SK-N-SH (cell line): ENCODE results near the gene CEP112. TPM values are rescaled to one million over a fixed set of nuclear protein-coding genes. Genes with fewer than 3 reads are reported as not detected.

Experiments used
- CTCF ChIA-PET: fragments of 300-600, 350-600 bp; formaldehyde crosslinking; extraction: SDS; loops from one replicate; lab custom pipeline; 2021; lab: Yijun Ruan, JAX
- POLR2A ChIA-PET: fragments of 350-600 bp; sonication (Branson Sonifier 250); formaldehyde crosslinking; extraction: SDS; loops from one replicate; lab custom pipeline; 2020; ENCODE audit warnings: antibody characterized with exemption, inconsistent platforms; lab: Yijun Ruan, JAX
- DNase-seq: peaks from one replicate; pipeline ENCODE4 v3.0.0; 2012
- H2AFZ ChIP-seq: fragments of 200-600 bp; sonication (generic); 2 replicates; pipeline ENCODE4 v1.8.1; 2016; ENCODE audit warnings: antibody characterized with exemption, mild to moderate bottlenecking, low read depth
- H3F3A ChIP-seq: fragments of 200-600 bp; sonication (generic); replicated peaks from 2 replicates; pipeline ENCODE3; 2016; ENCODE audit warnings: antibody characterized with exemption, mild to moderate bottlenecking; ENCODE audit not compliant: insufficient read depth
- H3K27ac ChIP-seq, 2 experiments: fragments of 200-500 bp in 1 of 2; fragments of 200-600 bp in 1 of 2; sonication (Bioruptor generic) in 1 of 2; sonication (generic), shearing (Covaris generic) in 1 of 2; 2 replicates each; pipeline versions ENCODE4 v1.5.1 to v1.6.1; 2014 to 2016; ENCODE audit warnings: low read depth in 2 of 2, inconsistent platforms in 1 of 2, low read length in 1 of 2, mild to moderate bottlenecking in 1 of 2, mixed read lengths in 1 of 2
- H3K27me3 ChIP-seq: fragments of 200-600 bp; sonication (generic), shearing (Covaris generic); 2 replicates; pipeline ENCODE4 v1.6.1; 2016; ENCODE audit warnings: mixed run types; ENCODE audit not compliant: insufficient read depth
- H3K36me3 ChIP-seq, 2 experiments: fragments of 200-500 bp in 1 of 2; fragments of 200-600 bp in 1 of 2; sonication (Bioruptor generic) in 1 of 2; sonication (generic) in 1 of 2; replicated peaks in 1 of 2; 2 replicates each; pipeline versions ENCODE3 to v1.5.1; 2014 to 2016; ENCODE audit warnings: low read length in 1 of 2, mild to moderate bottlenecking in 1 of 2; ENCODE audit not compliant: insufficient read depth in 2 of 2, control insufficient read depth in 1 of 2
- H3K4me1 ChIP-seq, 2 experiments: fragments of 200-500 bp in 1 of 2; fragments of 200-600 bp in 1 of 2; sonication (Bioruptor generic) in 1 of 2; sonication (generic), shearing (Covaris generic) in 1 of 2; 2 replicates each; pipeline versions ENCODE4 v1.5.1 to v1.6.1; 2014 to 2016; ENCODE audit warnings: low read depth in 1 of 2, low read length in 1 of 2, mixed run types in 1 of 2; ENCODE audit not compliant: insufficient read depth in 2 of 2, control insufficient read depth in 1 of 2
- H3K4me2 ChIP-seq: fragments of 200-600 bp; sonication (generic), shearing (Covaris generic); 2 replicates; pipeline ENCODE4 v1.6.1; 2017; ENCODE audit warnings: mixed run types
- H3K4me3 ChIP-seq, 2 experiments: fragments of 200-500 bp in 1 of 2; fragments of 200-600 bp in 1 of 2; sonication (Bioruptor generic) in 1 of 2; sonication (generic), shearing (Covaris generic) in 1 of 2; 2 replicates each; pipeline versions ENCODE4 v1.5.1 to v1.8.1; 2014 to 2016; ENCODE audit warnings: low read depth in 2 of 2, inconsistent platforms in 1 of 2, low read length in 1 of 2, mild to moderate bottlenecking in 1 of 2, mixed read lengths in 1 of 2, moderate library complexity in 1 of 2
- H3K79me2 ChIP-seq: fragments of 200-600 bp; sonication (generic); 2 replicates; pipeline ENCODE4 v1.8.1; 2017; ENCODE audit warnings: mild to moderate bottlenecking; ENCODE audit not compliant: insufficient read depth
- H3K9ac ChIP-seq: fragments of 200-600 bp; sonication (generic); 2 replicates; pipeline ENCODE4 v1.6.1; 2017; ENCODE audit warnings: mixed run types
- H3K9me2 ChIP-seq: fragments of 200-600 bp; sonication (generic); 2 replicates; pipeline ENCODE4 v1.6.1; 2017; ENCODE audit warnings: mixed run types
- H3K9me3 ChIP-seq: fragments of 200-600 bp; sonication (generic); 2 replicates; pipeline ENCODE4 v1.6.1; 2017; ENCODE audit warnings: mixed run types, mild to moderate bottlenecking, moderate library complexity
- H4K20me1 ChIP-seq: fragments of 200-600 bp; sonication (generic); 2 replicates; pipeline ENCODE4 v1.6.1; 2017; ENCODE audit warnings: mild to moderate bottlenecking, mixed run types; ENCODE audit not compliant: insufficient read depth
- ELF1 ChIP-seq: IDR thresholded peaks from 2 replicates; pipeline ENCODE4 v1.4.0; 2012
- EP300 ChIP-seq, 2 experiments: IDR thresholded peaks; 2 replicates each; pipeline versions ENCODE4 v1.4.0 to v1.6.1; 2012; ENCODE audit warnings: borderline replicate concordance in 1 of 2, low read depth in 1 of 2, low read length in 1 of 2
- FOXJ3 ChIP-seq: sonication (generic); formaldehyde crosslinking; IDR thresholded peaks from 2 replicates; pipeline ENCODE4 v1.5.1; 2020; ENCODE audit warnings: mild to moderate bottlenecking, missing genetic modification reagents
- FOXM1 ChIP-seq: IDR thresholded peaks from 2 replicates; pipeline ENCODE4 v1.4.0; 2012; ENCODE audit warnings: low read depth, mild to moderate bottlenecking
- GABPA ChIP-seq: IDR thresholded peaks from 2 replicates; pipeline ENCODE4 v1.4.0; 2012; ENCODE audit warnings: low read depth, mild to moderate bottlenecking
- GATA2 ChIP-seq: sonication (generic); formaldehyde crosslinking; IDR thresholded peaks from 2 replicates; pipeline ENCODE4 v1.5.0; 2020; ENCODE audit warnings: mild to moderate bottlenecking, missing genetic modification reagents
- JUND ChIP-seq: IDR thresholded peaks from 2 replicates; pipeline ENCODE4 v1.4.0; 2012
- MEF2A ChIP-seq: IDR thresholded peaks from 2 replicates; pipeline ENCODE4 v1.4.0; 2012; ENCODE audit warnings: low read depth, borderline replicate concordance
- MXI1 ChIP-seq: IDR thresholded peaks from 2 replicates; pipeline ENCODE4 v1.6.1; 2012; ENCODE audit warnings: mild to moderate bottlenecking, low read depth, low read length, improper control_type of control experiment
- NFIC ChIP-seq: IDR thresholded peaks from 2 replicates; pipeline ENCODE4 v1.4.0; 2012; ENCODE audit warnings: borderline replicate concordance
- POLR2AphosphoS5 ChIP-seq: IDR thresholded peaks from 2 replicates; pipeline ENCODE4 v1.6.1; 2012; ENCODE audit warnings: low read depth, low read length
- RAD21 ChIP-seq: IDR thresholded peaks from 2 replicates; pipeline ENCODE4 v1.6.1; 2012; ENCODE audit warnings: mild to moderate bottlenecking, low read length
- RCOR1 ChIP-seq: fragments of 150-350 bp; IDR thresholded peaks from 2 replicates; pipeline ENCODE4 v1.6.1; 2017; ENCODE audit warnings: antibody characterized with exemption, low read length
- RXRA ChIP-seq: IDR thresholded peaks from 2 replicates; pipeline ENCODE4 v1.4.0; 2012; ENCODE audit warnings: low read depth, mild to moderate bottlenecking, borderline replicate concordance
- SIN3A ChIP-seq: IDR thresholded peaks from 2 replicates; pipeline ENCODE4 v1.6.1; 2012; ENCODE audit warnings: low read depth, mild to moderate bottlenecking, low read length, moderate library complexity, borderline replicate concordance
- SMC3 ChIP-seq: IDR thresholded peaks from 2 replicates; pipeline ENCODE4 v1.6.1; 2012; ENCODE audit warnings: low read depth, low read length, improper control_type of control experiment
- TAF1 ChIP-seq: IDR thresholded peaks from 2 replicates; pipeline ENCODE4 v1.6.1; 2012; ENCODE audit warnings: low read depth, mild to moderate bottlenecking, low read length, moderate library complexity, borderline replicate concordance
- TCF12 ChIP-seq: IDR thresholded peaks from 2 replicates; pipeline ENCODE4 v1.4.0; 2012
- WGBS: methylation state at CpG from one replicate; pipeline ENCODE4 v1.1.6; 2017; ENCODE audit warnings: low lambda C conversion rate; 5-methylcytosine and 5-hydroxymethylcytosine counted together
- polyA plus RNA-seq, 3 experiments: library from polyadenylated mRNA; depleted of rRNA; stranded (reverse); fragments of >200 nt; gene quantifications; 2 replicates each; pipeline ENCODE4 v1.2.3, GENCODE V29; 2012
- TF ChIP-seq, protein P1 (sequence below): fragments of 150-350 bp; IDR thresholded peaks from 2 replicates; pipeline ENCODE4 v1.6.1; 2016; ENCODE audit warnings: mild to moderate bottlenecking, low read depth, low read length
- TF ChIP-seq, protein P2 (sequence below): fragments of 150-350 bp; IDR thresholded peaks from 2 replicates; pipeline ENCODE4 v1.6.1; 2017; ENCODE audit warnings: antibody characterized with exemption, low read length, low read depth, borderline replicate concordance
- TF ChIP-seq, protein P3 (sequence below): IDR thresholded peaks from 2 replicates; pipeline ENCODE4 v1.4.0; 2012; ENCODE audit warnings: low read depth, borderline replicate concordance
- TF ChIP-seq, protein P4 (sequence below): IDR thresholded peaks from 2 replicates; pipeline ENCODE4 v1.6.1; 2012; ENCODE audit warnings: mild to moderate bottlenecking, low read depth, low read length, moderate library complexity

Gene CEP112
- polyA plus RNA-seq, 1 of the 3 experiments (the other 2 are of a cell fraction): 7.9 TPM

DNA sequence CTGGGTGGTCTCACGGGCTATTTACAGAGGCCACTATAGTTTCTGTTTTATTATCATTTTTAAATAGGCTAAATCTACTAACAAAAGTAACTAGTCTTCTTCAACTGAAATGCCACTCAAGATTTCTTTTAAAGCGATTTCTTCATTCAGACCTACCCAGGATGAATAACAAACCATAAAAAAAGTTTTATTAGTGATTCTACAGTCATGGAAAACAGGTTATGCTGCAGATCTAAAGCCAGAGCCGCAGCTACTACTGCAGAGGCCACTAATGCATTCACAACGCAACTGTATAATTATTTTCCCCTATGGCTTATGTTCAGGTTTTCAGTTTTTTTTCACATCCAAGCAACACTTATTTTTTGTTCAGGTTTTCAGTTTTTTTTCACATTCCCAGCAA lies 494.3 kb downstream of the CEP112 start:
- H2AFZ ChIP-seq: no peak overlapping the region
- H3K36me3 ChIP-seq: no peaks in the 10 kb centered on the region
- no peaks in the 10 kb centered on the region for H3K9me3 ChIP-seq
- H3K9me2 ChIP-seq: no peaks in the 10 kb centered on the region
- 95% methylated on average over 4 of the region's 4 CpGs for WGBS
- peak overlapping the region in 1 of 2 experiments; percentile 69; a peak in 2 of 4 replicates for H3K27ac ChIP-seq
- no peak for DNase-seq
- H4K20me1 ChIP-seq: no peaks in the 10 kb centered on the region
- peak overlapping the region; percentile 6; the same call in 1 of the 2 replicates for H3K4me2 ChIP-seq
- peaks cover 6 to 21% of the 10 kb centered on the region in 2 experiments; a peak in 2 of 4 replicates for H3K4me1 ChIP-seq
- no peaks in the 10 kb centered on the region for H3K27me3 ChIP-seq
- ChIA-PET POLR2A (no interaction called here), CTCF (no interaction called here)
- TF ChIP-seq, protein P1, sequence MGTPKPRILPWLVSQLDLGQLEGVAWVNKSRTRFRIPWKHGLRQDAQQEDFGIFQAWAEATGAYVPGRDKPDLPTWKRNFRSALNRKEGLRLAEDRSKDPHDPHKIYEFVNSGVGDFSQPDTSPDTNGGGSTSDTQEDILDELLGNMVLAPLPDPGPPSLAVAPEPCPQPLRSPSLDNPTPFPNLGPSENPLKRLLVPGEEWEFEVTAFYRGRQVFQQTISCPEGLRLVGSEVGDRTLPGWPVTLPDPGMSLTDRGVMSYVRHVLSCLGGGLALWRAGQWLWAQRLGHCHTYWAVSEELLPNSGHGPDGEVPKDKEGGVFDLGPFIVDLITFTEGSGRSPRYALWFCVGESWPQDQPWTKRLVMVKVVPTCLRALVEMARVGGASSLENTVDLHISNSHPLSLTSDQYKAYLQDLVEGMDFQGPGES: no peak
- TF ChIP-seq TCF12 (no peak), TAF1 (no peak), GATA2 (CRISPR knock-in tag) (no peak), RCOR1 (no peak), POLR2AphosphoS5 (no peak), FOXJ3 (CRISPR knock-in tag) (no peak), MEF2A (no peak), SIN3A (no peak), RXRA (no peak)
- TF ChIP-seq, protein P2, sequence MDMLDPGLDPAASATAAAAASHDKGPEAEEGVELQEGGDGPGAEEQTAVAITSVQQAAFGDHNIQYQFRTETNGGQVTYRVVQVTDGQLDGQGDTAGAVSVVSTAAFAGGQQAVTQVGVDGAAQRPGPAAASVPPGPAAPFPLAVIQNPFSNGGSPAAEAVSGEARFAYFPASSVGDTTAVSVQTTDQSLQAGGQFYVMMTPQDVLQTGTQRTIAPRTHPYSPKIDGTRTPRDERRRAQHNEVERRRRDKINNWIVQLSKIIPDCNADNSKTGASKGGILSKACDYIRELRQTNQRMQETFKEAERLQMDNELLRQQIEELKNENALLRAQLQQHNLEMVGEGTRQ: no peak
- no peak overlapping the region for H3K4me3 ChIP-seq
- no peaks in the 10 kb centered on the region for H3K79me2 ChIP-seq
- peaks cover 5% of the 10 kb centered on the region for H3F3A ChIP-seq
- H3K9ac ChIP-seq: peak overlapping the region; percentile 17; the same call in 1 of the 2 replicates

DNA sequence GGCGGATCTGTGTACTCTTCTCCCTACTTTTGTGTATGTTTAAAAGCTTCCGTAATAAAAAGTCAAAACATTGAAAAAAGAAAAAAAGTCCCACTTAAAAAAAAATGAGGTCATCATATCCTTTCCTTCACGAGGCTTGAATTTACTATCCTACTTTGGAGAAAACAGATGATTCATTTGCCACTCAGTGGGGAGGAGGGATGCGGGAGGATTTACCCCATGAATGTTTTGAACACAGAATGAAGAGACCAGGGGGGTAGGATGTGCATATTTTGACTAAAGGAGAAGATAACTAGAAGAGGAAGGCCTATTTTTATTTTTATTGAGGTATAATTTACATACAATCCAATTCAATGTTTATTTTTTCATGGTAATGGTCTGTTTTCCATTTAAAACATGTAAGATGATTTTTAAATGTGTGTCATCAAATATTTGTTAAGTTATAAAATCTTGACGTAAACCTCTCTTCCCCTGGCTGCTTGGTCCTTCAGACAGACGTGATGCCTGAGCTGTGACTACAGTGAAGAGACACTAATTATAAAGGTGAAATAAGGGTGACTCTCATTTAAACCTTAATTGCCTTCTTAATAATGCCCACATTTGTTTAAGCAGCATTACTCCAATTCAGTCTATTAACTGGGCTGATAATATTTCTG lies 495.1 kb downstream of the CEP112 start:
- H3K27me3 ChIP-seq: no peaks in the 10 kb centered on the region
- H3K27ac ChIP-seq: peak overlapping the region in 1 of 2 experiments; percentile 69; a peak in 2 of 4 replicates
- 0 out of 4 replicates have a peak overlapping the region, but pooled peaks of 1 of the 2 experiments have one; percentile 4 for H3K4me3 ChIP-seq
- H3F3A ChIP-seq: peaks cover 5% of the 10 kb centered on the region
- CTCF ChIA-PET: no interaction called here
- H3K36me3 ChIP-seq: no peaks in the 10 kb centered on the region
- DNase-seq: no peak
- H3K79me2 ChIP-seq: no peaks in the 10 kb centered on the region
- WGBS: 37% methylated on average over 6 of the region's 6 CpGs
- H3K9me3 ChIP-seq: no peaks in the 10 kb centered on the region
- H4K20me1 ChIP-seq: no peaks in the 10 kb centered on the region
- peak overlapping the region; percentile 8; the same call in 1 of the 2 replicates for H2AFZ ChIP-seq
- 0 out of 2 replicates have a peak overlapping the region, but pooled peaks have one; percentile 14 for H3K4me2 ChIP-seq
- H3K9ac ChIP-seq: peak overlapping the region; percentile 17; the same call in 1 of the 2 replicates
- H3K9me2 ChIP-seq: no peaks in the 10 kb centered on the region
- POLR2A ChIA-PET: no interaction called here
- H3K4me1 ChIP-seq: peaks cover 6 to 21% of the 10 kb centered on the region in 2 experiments; a peak in 2 of 4 replicates
- peak; percentile 65 for TF ChIP-seq TCF12
- TF ChIP-seq JUND: peak; percentile 74
- peak in 1 of 2 experiments; percentile 55; a peak in 1 of 4 replicates for TF ChIP-seq EP300 (IDR thresholded peaks at IDR 0.05; ENCODE audit: borderline replicate concordance in 1 of 2, low read depth in 1 of 2, low read length in 1 of 2)
- TF ChIP-seq GABPA: no peak
- TF ChIP-seq POLR2AphosphoS5: no peak
- TF ChIP-seq, protein P3, sequence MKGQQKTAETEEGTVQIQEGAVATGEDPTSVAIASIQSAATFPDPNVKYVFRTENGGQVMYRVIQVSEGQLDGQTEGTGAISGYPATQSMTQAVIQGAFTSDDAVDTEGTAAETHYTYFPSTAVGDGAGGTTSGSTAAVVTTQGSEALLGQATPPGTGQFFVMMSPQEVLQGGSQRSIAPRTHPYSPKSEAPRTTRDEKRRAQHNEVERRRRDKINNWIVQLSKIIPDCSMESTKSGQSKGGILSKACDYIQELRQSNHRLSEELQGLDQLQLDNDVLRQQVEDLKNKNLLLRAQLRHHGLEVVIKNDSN: no peak
- TF ChIP-seq FOXM1: 0 out of 2 replicates have a peak, but pooled peaks have one; percentile 43
- no peak for TF ChIP-seq MXI1
- peak; percentile 19; the same call in 1 of the 2 replicates for TF ChIP-seq RXRA
- TF ChIP-seq RAD21: no peak
- TF ChIP-seq ELF1: no peak
- no peak for TF ChIP-seq SMC3
- peak; percentile 49; the same call in 1 of the 2 replicates for TF ChIP-seq NFIC
- TF ChIP-seq, protein P4, sequence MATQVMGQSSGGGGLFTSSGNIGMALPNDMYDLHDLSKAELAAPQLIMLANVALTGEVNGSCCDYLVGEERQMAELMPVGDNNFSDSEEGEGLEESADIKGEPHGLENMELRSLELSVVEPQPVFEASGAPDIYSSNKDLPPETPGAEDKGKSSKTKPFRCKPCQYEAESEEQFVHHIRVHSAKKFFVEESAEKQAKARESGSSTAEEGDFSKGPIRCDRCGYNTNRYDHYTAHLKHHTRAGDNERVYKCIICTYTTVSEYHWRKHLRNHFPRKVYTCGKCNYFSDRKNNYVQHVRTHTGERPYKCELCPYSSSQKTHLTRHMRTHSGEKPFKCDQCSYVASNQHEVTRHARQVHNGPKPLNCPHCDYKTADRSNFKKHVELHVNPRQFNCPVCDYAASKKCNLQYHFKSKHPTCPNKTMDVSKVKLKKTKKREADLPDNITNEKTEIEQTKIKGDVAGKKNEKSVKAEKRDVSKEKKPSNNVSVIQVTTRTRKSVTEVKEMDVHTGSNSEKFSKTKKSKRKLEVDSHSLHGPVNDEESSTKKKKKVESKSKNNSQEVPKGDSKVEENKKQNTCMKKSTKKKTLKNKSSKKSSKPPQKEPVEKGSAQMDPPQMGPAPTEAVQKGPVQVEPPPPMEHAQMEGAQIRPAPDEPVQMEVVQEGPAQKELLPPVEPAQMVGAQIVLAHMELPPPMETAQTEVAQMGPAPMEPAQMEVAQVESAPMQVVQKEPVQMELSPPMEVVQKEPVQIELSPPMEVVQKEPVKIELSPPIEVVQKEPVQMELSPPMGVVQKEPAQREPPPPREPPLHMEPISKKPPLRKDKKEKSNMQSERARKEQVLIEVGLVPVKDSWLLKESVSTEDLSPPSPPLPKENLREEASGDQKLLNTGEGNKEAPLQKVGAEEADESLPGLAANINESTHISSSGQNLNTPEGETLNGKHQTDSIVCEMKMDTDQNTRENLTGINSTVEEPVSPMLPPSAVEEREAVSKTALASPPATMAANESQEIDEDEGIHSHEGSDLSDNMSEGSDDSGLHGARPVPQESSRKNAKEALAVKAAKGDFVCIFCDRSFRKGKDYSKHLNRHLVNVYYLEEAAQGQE: no peak
